Measurements from ENCODE around the gene ANKZF1. TPM values are rescaled to one million over a fixed set of nuclear protein-coding genes. Genes with fewer than 3 reads are reported as not detected.

Gene ANKZF1
- polyA plus RNA-seq, 1 experiment: 22.0 TPM

- Histone ChIP-seq H3K27me3 (ENCODE audit: control insufficient read depth, insufficient read depth, low read length) (no peaks in the 10 kb centered on the region), H3K4me3 (ENCODE audit: low read depth, low read length) (no peak overlapping the region), H3K9me3 (ENCODE audit: control insufficient read depth, insufficient read depth, low read length) (no peaks in the 10 kb centered on the region; the same call in 1 of the 2 replicates), H3K27ac (ENCODE audit: low read depth, low read length) (peak overlapping the region; percentile 90)
- ChIA-PET POLR2A (interaction anchor here (0.8 to 1.6 kb wide), 2 partner anchors 30 to 43 kb away, joined by 3 to 9 read pairs; partner anchors contain the start of gene ABCB6), CTCF (interaction anchor here (1.5 to 3.5 kb wide), 4 partner anchors 25 to 47 kb away, joined by 5 to 24 read pairs (median 15); partner anchors contain the start of gene DNAJB2)
- no peak for DNase-seq (ENCODE audit: low read depth, low spot score)
- TF ChIP-seq CTCF (IDR thresholded peaks at IDR 0.05; ENCODE audit: low read depth, low read length): no peak
Measured at GRCh38 chr2:219248845-219249202, 19.2 kb downstream of the ANKZF1 start.

DNA sequence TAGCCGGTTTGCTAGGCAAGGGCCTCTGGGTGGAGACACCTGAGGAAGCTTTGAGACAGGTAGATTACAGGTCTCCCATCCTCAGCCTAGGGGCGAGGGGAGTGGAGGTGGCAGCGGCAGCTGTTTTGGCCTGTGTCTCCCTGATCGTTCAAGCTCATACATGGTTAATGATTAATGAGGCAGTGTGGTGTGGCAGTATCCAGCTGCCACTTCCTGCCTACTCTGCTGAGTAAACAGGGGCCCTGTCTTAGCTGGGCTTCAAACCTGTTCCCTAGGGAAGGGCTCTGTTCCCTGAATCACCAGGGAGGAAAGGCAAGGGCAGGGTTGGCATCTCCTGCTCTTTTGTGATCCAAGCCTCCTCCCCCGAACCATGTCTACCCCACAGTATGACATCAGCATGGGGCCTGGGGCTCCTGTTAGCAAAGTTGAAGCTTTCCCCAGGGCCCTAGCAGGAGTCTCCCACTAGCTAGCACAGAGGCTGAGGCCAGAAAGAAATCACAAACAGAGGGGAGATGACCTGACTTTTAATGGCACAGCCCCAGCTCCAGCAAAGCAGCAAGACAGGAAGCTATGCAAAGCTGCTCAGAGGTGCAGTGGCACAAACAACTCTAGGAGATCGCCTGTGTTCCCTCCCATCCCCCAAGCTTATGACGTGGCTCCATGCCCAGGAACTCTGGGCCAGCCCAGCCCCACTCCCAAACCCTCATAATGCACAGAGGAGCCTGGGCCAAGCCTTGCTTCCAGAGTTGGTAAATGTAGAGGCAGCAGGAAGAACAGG, 19.8 kb downstream of the ANKZF1 start:
- peaks cover 4% of the 10 kb centered on the region for H3K27me3 ChIP-seq (ENCODE audit: control insufficient read depth, insufficient read depth, low read length)
- no peak for TF ChIP-seq CTCF (IDR thresholded peaks at IDR 0.05; ENCODE audit: low read depth, low read length)
- no peaks in the 10 kb centered on the region; the same call in 1 of the 2 replicates for H3K9me3 ChIP-seq (ENCODE audit: control insufficient read depth, insufficient read depth, low read length)
- ChIA-PET CTCF (interaction anchor here (1.0 to 3.5 kb wide), 6 partner anchors 25 to 78 kb away, joined by 3 to 24 read pairs (median 10); partner anchors contain the start of gene DNAJB2), POLR2A (interaction anchor here (0.6 to 1.6 kb wide), 6 partner anchors 30 to 177 kb away, joined by 3 to 9 read pairs (median 4); partner anchors contain the start of genes ABCB6 and DNAJB2)
- H3K4me3 ChIP-seq (ENCODE audit: low read depth, low read length): no peak overlapping the region
- peak overlapping the region; percentile 90 for H3K27ac ChIP-seq (ENCODE audit: low read depth, low read length)
- DNase-seq (ENCODE audit: low read depth, low spot score): peak; percentile 39

GRCh38 chr2:219250049-219250781, 20.6 kb downstream of the ANKZF1 start:
- no peak for DNase-seq (ENCODE audit: low read depth, low spot score)
- Histone ChIP-seq H3K4me3 (ENCODE audit: low read depth, low read length) (no peak overlapping the region), H3K27ac (ENCODE audit: low read depth, low read length) (peak overlapping the region; percentile 90), H3K9me3 (ENCODE audit: control insufficient read depth, insufficient read depth, low read length) (no peaks in the 10 kb centered on the region; the same call in 1 of the 2 replicates), H3K27me3 (ENCODE audit: control insufficient read depth, insufficient read depth, low read length) (peaks cover 6% of the 10 kb centered on the region)
- ChIA-PET POLR2A (interaction anchor here (0.6 to 1.6 kb wide), 5 partner anchors 29 to 178 kb away, joined by 3 to 9 read pairs (median 5); partner anchors contain the start of genes ABCB6 and DNAJB2), CTCF (interaction anchor here (1.0 to 3.5 kb wide), 6 partner anchors 28 to 79 kb away, joined by 3 to 24 read pairs (median 16); partner anchors contain the start of gene DNAJB2)
- no peak for TF ChIP-seq CTCF (IDR thresholded peaks at IDR 0.05; ENCODE audit: low read depth, low read length)

DNA sequence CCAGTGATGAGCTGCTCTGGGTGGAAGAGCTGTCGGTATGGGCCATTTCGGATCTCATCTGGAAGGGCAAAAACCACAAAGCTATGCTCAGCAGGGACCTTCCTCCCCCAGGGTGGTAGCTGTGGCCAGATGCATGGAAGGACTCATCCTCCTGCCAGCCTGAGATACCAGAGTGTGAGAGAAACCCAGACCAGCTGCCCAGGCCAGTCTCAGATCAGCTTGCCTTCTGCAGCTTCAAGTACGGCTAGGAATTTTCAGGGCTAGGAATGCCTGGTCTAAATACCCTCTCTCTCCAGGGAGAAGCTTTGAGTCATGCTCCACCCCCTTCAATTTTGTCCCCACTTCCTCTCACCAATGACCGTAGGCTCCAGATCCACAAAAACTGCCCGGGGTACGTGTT, 22.1 kb downstream of the ANKZF1 start:
- no peak overlapping the region for H3K27ac ChIP-seq (ENCODE audit: low read depth, low read length)
- CTCF ChIA-PET: interaction anchor here (0.9 to 3.3 kb wide), 4 partner anchors 26 to 48 kb away, joined by 3 to 19 read pairs (median 14); partner anchors contain the start of gene DNAJB2
- no peak for DNase-seq (ENCODE audit: low read depth, low spot score)
- POLR2A ChIA-PET: no interaction called here
- H3K27me3 ChIP-seq (ENCODE audit: control insufficient read depth, insufficient read depth, low read length): peaks cover 14% of the 10 kb centered on the region
- H3K9me3 ChIP-seq (ENCODE audit: control insufficient read depth, insufficient read depth, low read length): no peaks in the 10 kb centered on the region
- no peak for TF ChIP-seq CTCF (IDR thresholded peaks at IDR 0.05; ENCODE audit: low read depth, low read length)
- no peak overlapping the region for H3K4me3 ChIP-seq (ENCODE audit: low read depth, low read length)
